ENCODE data around the gene ATP5MC3.

Gene ATP5MC3

DNA sequence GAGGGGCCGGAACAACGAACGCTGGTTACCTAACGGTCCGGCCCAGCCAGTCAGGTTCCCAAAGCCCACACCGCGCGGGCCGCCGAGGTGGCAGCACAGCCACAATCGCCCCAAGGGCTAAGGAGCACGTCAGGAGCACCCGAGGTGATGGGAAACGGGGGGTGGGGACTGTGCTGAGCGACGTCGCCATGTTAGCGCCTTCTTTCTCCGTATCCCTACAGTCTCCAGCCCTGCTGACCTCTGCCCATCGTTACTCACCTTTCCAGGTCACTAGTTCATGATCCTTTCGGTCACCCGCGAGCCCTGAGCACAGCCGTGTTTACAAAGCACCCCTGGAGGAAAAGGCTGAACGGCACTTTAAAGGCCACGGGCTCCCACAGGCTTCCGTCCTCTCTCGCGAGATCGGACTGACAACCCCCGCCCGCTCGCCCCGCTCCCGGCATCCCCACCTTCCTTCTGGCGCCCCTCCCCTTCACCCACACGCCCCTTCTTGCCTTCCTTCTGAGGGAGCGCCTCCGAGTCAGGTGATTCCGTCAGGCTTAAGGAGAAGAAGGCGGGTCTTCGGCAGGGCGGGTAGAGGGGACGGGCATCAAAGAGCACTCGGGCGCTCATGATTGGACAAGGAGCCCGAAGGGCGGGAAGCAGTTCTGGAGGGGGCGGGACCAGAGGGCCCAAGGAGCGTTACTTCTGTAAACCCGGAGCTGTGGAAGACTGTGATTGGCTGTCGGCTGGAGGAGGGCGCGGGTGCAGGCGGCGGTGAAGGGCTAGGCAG lies 13.5 kb downstream of the ATP5MC3 start, which contains the start of gene ATF2:
ATF2 (minus strand) TSS at position 412 of the 772 bp plus-strand sequence. CDS start 31,760 bp downstream, outside the sequence.
- peak; percentile 99 for DNase-seq

DNA sequence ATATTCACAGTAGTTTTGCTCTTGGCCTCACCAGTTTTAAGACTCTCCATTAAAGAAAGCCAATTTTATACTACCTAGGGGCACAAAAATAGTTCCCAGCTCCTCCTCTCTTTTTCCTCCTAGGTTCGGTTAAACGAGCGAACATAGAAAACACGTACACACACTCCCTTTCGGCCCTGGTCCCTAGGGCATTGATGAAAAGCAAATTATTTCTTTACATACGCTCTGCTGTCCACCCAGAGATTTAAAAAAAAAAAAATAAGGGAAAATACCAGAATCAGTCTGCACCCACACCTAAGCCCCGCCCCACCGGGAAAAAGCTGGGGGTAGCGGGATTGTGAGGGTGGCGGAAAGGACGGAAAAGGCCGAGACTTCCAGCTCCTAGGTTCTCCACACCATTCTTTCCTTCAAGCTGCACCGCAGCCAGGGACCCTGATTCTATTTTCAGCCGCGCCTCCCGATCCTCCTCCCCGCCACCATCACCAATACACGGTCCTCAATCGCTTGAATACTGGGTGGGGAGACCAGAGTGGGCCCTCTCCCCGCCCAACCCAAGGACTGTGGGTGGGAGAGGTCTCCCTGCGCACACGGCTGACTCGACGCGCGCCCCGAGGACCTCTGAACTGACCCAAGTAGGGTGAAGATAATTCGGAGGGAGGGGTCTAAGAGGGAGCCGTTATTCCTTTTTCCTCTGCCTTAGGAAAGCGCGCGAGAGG lies 14.3 kb downstream of the ATP5MC3 start:
- peak; percentile 46 for DNase-seq

DNA sequence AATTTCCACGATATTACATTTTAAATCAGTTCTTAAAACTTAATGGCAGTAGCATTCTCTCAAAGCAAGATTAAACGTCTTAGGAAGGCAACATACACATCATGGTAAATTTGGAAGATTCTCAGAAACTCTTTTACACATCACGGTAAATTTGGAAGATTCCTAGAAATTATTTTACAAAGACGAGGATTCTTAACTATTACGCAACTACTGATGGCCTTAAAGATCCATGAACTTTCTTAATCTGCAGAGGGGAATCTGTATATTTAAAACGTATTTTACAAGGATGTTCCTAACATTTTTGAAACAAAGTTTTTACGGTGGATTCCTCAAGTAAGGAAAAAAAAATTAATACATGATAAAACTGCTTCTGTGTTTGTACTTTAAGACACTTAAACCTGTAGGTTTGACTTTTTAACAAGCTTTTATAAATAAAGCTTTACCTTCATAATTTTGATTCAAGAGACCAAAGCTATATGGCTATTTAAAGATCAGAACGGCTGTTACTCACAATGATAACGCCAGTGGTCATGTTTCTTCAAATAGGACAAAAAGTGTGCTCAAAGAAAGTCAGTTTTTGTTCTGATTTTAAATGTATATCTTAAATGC lies 15.2 kb downstream of the ATP5MC3 start:
- DNase-seq, result no peak

DNA sequence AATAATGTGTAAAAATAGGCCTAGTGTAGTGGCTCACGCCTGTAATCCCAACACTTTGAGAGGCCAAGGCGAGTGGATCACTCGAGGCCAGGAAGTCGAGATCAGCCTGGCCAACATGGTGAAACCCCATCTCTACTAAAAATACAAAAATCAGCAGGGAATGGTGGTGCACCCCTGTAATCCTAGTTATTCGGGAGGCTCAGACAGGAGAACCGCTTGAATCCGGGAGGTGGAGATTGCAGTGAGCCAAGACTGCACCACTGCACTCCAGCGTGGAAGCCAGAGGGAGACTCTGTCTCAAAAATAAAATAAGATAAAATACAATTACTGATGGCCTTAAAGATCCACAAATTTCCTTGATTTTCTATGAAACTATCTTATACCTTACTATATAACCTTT lies 17.3 kb downstream of the ATP5MC3 start:
- DNase-seq, result no peak

DNA sequence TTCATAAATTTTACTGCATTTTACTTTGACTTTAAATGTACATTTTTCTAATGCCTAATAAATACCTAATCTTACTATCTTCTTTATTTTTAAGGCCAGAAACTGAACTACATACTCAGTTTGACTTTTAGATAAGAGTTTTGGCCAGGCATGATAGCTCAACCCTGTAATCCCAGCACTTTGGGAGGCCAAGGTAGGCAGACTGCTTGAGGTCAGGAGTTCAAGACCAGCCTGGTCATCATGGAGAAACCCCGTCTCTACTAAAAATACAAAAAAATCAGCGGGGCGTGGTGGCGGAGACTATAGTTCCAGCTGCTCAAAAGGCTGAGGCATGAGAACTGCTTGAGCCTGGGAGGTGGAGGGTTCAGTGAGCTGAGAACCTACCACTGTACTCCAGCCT lies 22.6 kb downstream of the ATP5MC3 start:
- no peak for DNase-seq

DNA sequence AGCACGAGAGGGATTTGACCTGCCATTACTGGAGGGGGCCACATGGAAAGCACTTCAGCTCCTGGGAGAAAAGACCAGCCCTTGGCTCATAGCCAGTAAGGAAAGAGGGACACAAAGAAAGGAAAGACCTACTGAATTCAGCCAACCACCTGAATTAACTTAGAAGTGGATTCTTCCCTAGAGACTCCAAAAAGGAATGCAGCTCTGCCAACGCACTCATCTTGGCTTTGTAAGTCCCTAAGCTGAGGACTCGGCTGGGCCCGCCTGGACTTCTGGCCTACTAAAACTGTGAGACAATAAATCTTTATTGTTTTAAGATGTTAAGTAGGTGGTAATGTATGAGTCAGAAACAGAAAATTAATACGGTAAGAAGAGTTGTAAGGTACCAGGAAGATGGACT lies 25.0 kb downstream of the ATP5MC3 start:
- no peak for DNase-seq

DNA sequence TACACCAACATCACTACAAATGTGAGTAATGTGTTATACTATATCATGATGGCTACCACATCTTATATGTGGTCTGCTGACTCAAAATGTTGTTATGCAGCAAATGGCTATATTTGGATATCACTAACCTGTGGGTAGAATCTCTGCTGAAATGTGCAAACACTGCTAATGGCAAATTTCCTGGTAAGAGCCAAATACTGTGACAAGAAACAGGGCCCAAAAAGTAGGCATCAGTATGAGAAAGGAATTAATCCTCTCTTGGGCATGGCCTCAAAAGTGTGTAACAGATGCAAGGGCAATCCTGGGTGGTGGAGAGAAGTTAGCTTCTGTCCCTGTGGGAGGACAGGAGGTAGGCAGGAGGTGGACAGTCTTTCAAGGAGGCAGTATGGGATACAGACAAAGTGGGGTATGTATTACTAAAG lies 26.8 kb downstream of the ATP5MC3 start:
- no peak for DNase-seq

DNA sequence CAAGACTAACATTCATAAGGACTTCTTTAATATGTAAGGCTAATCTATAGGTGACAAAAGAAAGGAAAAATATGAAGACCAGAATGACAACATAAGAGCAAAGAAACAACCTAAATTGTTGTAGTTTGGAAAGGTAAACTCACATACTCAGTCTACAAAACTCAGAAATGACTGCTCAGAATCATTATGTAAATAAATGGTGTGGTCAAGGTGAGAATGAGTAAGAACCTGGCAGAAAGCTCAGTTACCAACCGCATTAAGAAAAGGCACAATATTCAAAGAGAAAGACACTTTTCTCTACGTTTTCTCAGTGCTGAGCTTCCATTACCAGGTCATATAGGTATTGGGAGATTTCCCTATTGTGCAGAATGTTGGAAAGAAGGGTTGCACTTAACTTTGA lies 29.3 kb downstream of the ATP5MC3 start:
- no peak for DNase-seq

DNA sequence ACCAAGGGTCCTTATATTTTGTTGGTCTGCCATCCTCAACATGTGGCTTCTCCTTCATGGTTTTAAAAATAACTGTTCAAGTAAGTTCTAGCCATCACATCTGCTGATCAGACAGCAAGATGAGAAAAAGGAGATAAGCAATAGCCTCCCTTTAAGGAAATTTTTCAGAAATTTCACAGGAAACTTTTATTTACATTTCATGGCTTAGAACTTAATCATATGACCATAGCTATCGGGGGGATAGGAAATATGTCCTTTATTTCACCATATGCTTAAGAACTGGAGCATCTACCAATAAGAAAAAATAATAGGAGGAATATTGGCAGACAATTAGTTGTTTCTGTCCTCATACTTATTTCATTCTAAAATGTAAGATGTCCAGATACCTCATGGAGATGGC lies 29.7 kb downstream of the ATP5MC3 start:
- no peak for DNase-seq

DNA sequence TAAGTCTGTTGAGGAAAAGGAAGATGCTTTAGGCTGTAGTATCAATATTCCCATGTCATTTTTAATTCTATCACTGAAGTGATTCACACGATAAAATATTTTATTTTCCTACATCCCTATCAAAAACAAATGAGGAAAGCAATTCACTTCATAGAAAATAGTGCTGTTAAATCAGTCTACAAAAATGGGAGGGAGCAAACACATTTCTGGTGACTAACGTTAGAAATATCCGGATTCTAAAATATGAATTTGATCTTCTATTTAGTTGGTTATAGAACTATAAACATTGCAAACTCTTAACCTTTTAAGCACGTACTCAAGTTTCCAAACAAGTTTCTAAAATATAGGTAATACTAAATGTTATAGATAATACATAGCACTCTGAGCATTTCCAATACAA lies 34.3 kb downstream of the ATP5MC3 start:
- no peak for DNase-seq

DNA sequence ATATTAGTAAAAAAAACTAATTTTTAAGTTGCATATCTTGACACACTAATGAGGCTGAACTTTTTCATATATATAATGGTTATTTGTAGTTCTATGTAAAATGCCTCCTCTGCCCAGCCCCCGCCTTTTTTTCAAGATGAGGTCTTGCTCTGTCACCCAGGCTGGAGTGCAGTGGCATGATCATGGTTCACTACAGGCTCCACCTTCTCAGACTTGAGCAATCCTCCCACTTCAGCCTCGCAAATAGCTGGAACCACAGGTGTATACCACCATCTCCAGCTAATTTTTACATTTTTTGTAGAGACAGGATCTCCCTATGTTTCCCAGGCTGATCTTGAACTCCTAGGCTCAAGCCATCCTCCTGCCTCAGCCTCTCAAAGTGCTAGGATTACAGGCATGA lies 37.8 kb downstream of the ATP5MC3 start:
- no peak for DNase-seq

DNA sequence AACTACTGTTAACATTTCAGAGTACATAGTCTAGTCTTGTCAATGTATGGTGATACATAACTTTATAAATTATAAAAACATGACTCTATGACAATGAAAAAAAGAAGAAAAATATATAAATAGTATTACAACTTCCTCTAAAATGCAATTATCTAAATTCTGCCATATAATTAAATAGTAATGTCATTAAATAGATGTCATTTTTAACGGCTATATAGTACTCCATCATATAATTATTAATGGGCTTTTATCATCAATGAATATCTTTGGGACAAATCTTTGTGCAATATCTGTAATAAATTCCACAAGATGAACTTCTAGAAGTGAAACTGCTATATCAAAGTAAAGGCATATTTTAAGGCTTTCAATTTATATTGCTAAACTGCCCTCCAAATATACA lies 38.3 kb downstream of the ATP5MC3 start:
- no peak for DNase-seq

DNA sequence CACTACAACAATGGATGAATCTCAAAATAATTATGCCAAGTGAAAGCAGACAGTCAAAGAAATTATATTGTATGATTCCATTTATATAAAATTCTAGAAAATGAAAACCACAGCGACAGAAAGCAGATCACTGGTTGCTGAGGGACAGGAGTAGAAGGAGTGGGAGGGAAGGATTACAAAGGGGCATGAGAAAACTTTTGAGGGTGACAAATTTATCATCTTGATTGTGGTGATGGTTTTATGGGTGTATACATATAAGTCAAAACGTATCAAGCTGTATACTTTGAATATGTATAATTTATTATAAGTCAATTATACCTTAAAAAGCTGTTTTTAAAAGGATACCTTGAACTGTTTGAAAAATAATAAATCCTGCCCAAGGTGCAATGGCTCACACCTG lies 41.2 kb downstream of the ATP5MC3 start:
- no peak for DNase-seq

DNA sequence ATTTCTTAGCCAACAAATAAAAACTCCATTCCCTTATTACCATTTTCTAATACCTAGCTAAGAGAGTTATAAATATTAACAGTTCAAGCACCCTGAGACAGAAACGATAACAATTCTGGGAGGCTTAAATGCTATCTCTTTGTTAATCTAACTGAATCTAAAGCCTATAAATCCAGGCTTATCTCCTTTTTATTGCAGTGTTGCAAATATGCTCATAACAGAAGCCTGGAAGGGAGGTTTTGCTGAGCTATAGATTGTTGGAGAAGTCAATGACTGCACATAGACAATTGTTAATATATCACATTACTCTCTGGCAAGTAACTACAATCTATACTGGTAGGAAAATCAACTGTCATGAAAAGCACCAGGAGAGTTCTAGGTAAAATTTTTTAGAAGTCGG lies 43.7 kb downstream of the ATP5MC3 start:
- DNase-seq, result no peak

DNA sequence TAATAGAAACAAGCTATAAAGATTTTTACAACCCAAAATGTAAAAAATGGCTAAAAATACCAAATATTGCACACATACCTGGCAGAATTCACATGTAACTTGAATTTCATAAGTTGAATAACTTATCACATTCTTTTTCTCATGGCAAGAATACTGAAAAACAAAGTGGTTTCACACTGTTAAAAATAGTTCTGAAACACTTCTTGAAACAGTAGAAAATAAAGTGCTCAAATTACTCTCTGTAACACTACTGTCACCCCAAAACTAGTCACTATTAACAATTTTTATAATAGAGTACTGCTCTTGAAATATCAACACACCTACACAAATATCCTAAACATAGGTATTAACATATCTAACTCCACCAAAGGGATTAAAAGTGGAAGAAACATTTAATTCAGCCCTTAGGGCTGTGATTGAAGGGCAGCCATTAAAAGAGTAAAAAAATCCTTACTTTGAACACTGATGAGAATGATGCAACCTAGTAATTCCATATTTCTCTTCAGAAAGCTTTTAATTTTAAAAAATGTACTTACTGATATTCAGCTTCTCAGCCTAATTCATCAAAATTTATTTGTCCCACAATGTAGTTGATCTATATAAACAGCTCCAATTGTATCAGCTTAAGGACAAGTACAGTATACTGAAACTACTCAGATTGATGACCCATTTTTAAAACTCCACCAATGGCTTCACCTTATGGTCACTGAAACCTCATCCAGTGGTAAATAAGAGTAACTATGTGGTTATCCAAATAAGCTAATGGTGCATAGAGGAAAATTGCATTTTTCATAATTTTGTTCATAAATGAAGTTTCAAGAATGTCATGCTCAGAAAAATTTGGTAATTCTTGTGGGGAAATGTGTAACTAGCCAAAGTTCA lies 44.9 kb downstream of the ATP5MC3 start:
- no peak for DNase-seq

DNA sequence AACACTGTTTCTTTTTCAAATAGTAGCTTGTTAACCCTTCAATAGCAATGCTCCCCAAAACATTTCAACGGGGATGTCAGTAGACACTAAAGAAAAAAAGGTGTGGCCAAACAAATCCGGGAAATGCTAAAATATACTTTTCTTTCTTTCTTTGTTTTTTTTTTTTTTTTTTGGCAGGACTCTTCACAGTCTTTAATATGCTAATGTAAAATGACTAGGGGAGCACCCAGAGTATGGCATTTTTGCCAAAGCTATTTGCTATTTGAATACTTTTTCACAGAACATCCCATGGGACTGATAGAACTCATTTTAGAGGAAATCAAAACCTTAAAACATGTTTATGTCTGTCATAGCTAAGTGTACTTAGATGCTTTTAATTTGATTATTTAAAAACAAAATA lies 45.6 kb downstream of the ATP5MC3 start:
- DNase-seq, result no peak

DNA sequence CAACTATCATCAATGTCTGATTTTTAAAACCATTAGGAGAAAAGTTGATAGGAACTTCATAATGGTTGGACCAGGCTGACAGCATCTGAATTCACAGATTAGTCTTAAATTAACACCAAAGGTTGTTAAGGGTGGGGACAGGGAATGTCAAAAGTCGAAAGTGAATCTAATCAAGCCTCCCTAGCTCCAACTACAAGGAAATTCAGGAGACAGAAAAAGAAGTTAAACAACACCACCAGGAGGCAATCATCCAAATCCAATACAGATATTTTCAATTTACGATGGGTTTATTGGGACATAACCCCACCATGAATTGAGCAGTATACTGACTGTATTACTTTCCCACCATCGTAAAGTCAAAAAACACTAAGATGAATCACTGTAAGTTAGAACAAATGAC lies 46.3 kb downstream of the ATP5MC3 start:
- no peak for DNase-seq

DNA sequence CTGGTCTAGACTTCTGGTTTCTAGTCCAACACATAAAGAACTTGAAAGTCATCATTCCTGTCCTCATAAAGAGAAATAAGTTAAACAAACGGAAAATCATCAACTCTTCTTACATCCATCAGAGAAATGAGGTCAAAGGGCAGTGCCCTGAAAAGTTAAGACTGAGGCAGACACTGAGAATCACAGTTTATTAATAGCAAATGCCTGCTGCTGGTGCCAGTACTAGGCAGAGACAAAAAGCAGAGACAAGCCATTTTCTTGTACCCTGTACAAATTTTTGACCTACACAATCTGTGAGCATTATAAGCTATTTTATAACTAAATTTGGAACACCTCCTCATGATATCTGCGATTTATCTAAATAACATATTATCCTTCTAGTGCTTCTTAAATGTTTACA lies 50.3 kb downstream of the ATP5MC3 start:
- no peak for DNase-seq

DNA sequence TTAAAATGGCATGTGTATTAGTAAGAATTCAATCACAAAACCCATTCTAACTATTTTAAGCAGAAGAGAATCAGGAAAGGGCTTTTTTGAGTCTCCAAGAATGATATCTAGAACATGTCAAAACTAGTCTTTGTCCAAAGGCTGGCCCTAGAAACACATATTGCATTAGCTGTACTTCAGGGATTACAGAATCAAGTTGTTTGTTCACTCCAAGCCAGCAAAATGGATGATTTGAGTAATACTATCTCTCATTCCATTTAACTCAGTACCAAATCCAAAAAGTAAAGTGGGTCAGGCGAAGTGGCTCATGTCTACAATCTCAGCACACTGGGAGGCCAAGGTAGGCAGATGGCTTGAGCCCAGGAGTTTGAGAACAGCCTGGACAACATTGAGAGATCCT lies 54.8 kb downstream of the ATP5MC3 start:
- no peak for DNase-seq

All from NK-92 treated with Interleukin-12 subunit alpha and Interleukin-12 subunit beta, amount 100 ng/mL, for 24 hours (cell line).